Body of pancreas (tissue), 4 donors: ENCODE measurements around the gene UCP2.

Experiments
- CTCF ChIP-seq, 7 experiments: fragments of 450-650 bp in 4 of 7; fragments of 200-600 bp in 3 of 7; sonication (generic) in 3 of 7; IDR thresholded peaks; one replicate each; pipeline ENCODE4 v1.5.1; 2016 to 2019; ENCODE audit warnings: antibody characterized with exemption in 7 of 7
- POLR2A ChIP-seq, 3 donors: fragments of 450-650 bp; IDR thresholded peaks; one replicate each; pipeline ENCODE4 v1.6.1; 2016; ENCODE audit warnings: antibody characterized with exemption in 3 of 3, mild to moderate bottlenecking in 2 of 3

- TF ChIP-seq CTCF (IDR thresholded peaks at IDR 0.05) = no peak
- no peak for TF ChIP-seq POLR2A (IDR thresholded peaks at IDR 0.05)
These were observed 37.2 kb upstream of the UCP2 start for GRCh38 chr11:74019860-74020259.
